Kidney (tissue), 14 donors: ENCODE results near the gene CDCA3. TPM values are rescaled to one million over a fixed set of nuclear protein-coding genes. Genes with fewer than 3 reads are reported as not detected.
A peak's percentile ranks its signal among the peaks of the same experiment; 100 is the strongest.

Experiments used
- DNase-seq, 5 donors: peaks; one replicate each; pipeline ENCODE4 v3.0.0-alpha.2; 2013 to 2020
- FAIRE-seq: peaks from 2 replicates; lab custom pipeline; 2012; peaks lifted over from hg19 to GRCh38; lab: Jason Lieb, UNC
- H3K27ac ChIP-seq, 2 donors: one replicate each; pipeline ENCODE4 v1.7.0; 2013; ENCODE audit warnings: low read depth in 2 of 2, low read length in 2 of 2, inconsistent platforms in 1 of 2
- H3K27me3 ChIP-seq: one replicate; pipeline ENCODE4 v1.7.1; 2013; ENCODE audit warnings: low read length, inconsistent platforms; ENCODE audit not compliant: control insufficient read depth, insufficient read depth
- H3K36me3 ChIP-seq, 3 donors: one replicate each; pipeline versions ENCODE4 v1.7.0 to v1.7.1; 2013; ENCODE audit warnings: low read length in 3 of 3, control low read depth in 1 of 3, inconsistent platforms in 1 of 3; ENCODE audit not compliant: insufficient read depth in 3 of 3, control insufficient read depth in 2 of 3
- H3K4me1 ChIP-seq, 3 donors: one replicate each; pipeline versions ENCODE4 v1.7.0 to v1.7.1; 2013; ENCODE audit warnings: low read length in 3 of 3, inconsistent platforms in 1 of 3, low read depth in 1 of 3; ENCODE audit not compliant: control insufficient read depth in 2 of 3, insufficient read depth in 2 of 3
- H3K4me3 ChIP-seq, 3 donors: one replicate each; pipeline versions ENCODE4 v1.7.0 to v1.8.1; 2013; ENCODE audit warnings: low read length in 3 of 3, control low read depth in 1 of 3, inconsistent platforms in 1 of 3
- H3K9ac ChIP-seq, 3 donors: one replicate each; pipeline versions ENCODE4 v1.7.0 to v1.7.1; 2013; ENCODE audit warnings: low read length in 3 of 3, control low read depth in 1 of 3, inconsistent platforms in 1 of 3
- H3K9me3 ChIP-seq, 3 donors: one replicate each; pipeline versions ENCODE4 v1.7.0 to v1.7.1; 2013; ENCODE audit warnings: low read length in 3 of 3, control low read depth in 1 of 3, inconsistent platforms in 1 of 3; ENCODE audit not compliant: control insufficient read depth in 2 of 3, insufficient read depth in 1 of 3
- intact Hi-C: fragments of 100-400 bp; cut with DNase I; formaldehyde crosslinking; loops from one replicate; pipeline ENCODE4 v1.11.1; 2022
- polyA plus RNA-seq: library from polyadenylated mRNA; stranded (reverse); fragments of 350-450 nt; fragmentation: Illumina TruSeq; extraction: RNeasy Lipid Tissue Mini Kit (QIAGEN cat#74804); gene quantifications from one replicate; pipeline ENCODE4 v1.2.3, GENCODE V29; 2014; ENCODE audit warnings: low read depth, low replicate concordance; ENCODE audit not compliant: insufficient read depth
- total RNA-seq: library from RNA; stranded (reverse); fragmentation: NEBNext Ultra II Directional; extraction: Animal tissue kit (Norgen Biotek cat#: 25700); gene quantifications from one replicate; pipeline ENCODE4 v1.2.1, GENCODE V29; 2021
- TF ChIP-seq, protein P1 (sequence below): IDR thresholded peaks from 3 replicates; pipeline ENCODE4 v1.5.1; 2012; ENCODE audit warnings: mild to moderate bottlenecking, moderate library complexity, borderline replicate concordance; ENCODE audit not compliant: insufficient read depth; ENCODE audit errors: extremely low read depth
- donor health status: control.
- donor health status: control.
- donor health status: control.
- donor health status: control.
- donor health status: control.
- donor health status: DM: yes; HTN: yes; CAD: no.
- donor health status: Normal renal cell carcinoma (clear cell type).

CDCA3 gene
- total and polyA plus RNA-seq, 2 donors from 2014 or later = 1.3 to 2.1 TPM

DNA sequence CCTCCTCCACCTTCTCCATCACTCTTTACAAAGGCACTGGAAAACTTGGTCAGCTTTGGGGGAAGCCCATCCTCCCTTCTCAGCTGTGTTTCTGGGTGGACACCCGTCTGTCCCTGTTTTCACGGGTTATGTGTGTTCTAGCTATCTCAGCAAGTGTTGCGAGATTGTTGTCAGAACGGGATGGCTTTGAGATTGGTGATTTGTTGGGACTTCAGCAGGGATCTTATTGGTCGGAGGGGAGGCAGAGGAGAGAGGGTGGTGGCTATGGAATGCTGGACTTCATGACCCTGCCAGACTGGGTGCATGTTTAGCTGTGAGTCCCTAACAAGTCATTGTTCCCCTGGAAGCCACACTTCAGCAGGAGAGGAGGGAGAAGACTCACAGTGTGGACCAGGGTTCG lies 3.0 kb upstream of the CDCA3 start:
- peak in 1 of 5 donors; percentile 7 for DNase-seq
- H3K36me3 ChIP-seq = peaks cover 9 to 32% (median 22%) of the 10 kb centered on the region in 3 donors
- intact Hi-C loops = no loop called here
- no peak overlapping the region for H3K4me3 ChIP-seq
- peaks cover 0 to 11% (median 6%) of the 10 kb centered on the region in 3 donors for H3K4me1 ChIP-seq
- no peak for FAIRE-seq
- H3K27me3 ChIP-seq = no peaks in the 10 kb centered on the region
- H3K9ac ChIP-seq = no peak overlapping the region
- H3K9me3 ChIP-seq = no peaks in the 10 kb centered on the region
- TF ChIP-seq, protein P1, sequence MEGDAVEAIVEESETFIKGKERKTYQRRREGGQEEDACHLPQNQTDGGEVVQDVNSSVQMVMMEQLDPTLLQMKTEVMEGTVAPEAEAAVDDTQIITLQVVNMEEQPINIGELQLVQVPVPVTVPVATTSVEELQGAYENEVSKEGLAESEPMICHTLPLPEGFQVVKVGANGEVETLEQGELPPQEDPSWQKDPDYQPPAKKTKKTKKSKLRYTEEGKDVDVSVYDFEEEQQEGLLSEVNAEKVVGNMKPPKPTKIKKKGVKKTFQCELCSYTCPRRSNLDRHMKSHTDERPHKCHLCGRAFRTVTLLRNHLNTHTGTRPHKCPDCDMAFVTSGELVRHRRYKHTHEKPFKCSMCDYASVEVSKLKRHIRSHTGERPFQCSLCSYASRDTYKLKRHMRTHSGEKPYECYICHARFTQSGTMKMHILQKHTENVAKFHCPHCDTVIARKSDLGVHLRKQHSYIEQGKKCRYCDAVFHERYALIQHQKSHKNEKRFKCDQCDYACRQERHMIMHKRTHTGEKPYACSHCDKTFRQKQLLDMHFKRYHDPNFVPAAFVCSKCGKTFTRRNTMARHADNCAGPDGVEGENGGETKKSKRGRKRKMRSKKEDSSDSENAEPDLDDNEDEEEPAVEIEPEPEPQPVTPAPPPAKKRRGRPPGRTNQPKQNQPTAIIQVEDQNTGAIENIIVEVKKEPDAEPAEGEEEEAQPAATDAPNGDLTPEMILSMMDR = no peak
- no peak overlapping the region for H3K27ac ChIP-seq

DNA sequence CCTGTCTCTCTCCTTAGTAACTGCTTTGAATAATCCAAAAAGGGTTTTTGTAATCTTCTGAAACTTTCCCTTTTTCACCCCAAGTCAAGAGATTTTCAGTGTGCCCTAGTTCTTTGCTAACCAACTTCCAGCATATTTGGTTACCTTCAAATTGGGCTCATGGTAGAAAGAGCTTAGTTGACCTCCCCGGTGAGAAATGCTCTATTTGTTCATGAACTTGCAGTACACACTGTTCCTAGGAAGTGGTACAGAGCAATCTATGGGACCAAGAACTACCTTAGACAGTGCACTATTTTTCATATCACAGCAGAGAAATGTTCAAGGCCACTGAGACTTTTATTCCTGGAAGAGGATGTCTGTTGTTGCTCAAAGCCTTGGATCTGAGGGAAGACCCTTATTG lies 2.5 kb upstream of the CDCA3 start:
- FAIRE-seq (no peak), DNase-seq (no peak)
- H3K4me3 ChIP-seq = no peak overlapping the region
- H3K27me3 ChIP-seq = no peaks in the 10 kb centered on the region
- no peak overlapping the region for H3K9ac ChIP-seq
- intact Hi-C loops = no loop called here
- peaks cover 0 to 11% (median 6%) of the 10 kb centered on the region in 3 donors for H3K4me1 ChIP-seq
- H3K27ac ChIP-seq = no peak overlapping the region
- no peaks in the 10 kb centered on the region for H3K9me3 ChIP-seq
- H3K36me3 ChIP-seq = peaks cover 9 to 28% (median 19%) of the 10 kb centered on the region in 3 donors
- TF ChIP-seq, protein P1 = no peak

DNA sequence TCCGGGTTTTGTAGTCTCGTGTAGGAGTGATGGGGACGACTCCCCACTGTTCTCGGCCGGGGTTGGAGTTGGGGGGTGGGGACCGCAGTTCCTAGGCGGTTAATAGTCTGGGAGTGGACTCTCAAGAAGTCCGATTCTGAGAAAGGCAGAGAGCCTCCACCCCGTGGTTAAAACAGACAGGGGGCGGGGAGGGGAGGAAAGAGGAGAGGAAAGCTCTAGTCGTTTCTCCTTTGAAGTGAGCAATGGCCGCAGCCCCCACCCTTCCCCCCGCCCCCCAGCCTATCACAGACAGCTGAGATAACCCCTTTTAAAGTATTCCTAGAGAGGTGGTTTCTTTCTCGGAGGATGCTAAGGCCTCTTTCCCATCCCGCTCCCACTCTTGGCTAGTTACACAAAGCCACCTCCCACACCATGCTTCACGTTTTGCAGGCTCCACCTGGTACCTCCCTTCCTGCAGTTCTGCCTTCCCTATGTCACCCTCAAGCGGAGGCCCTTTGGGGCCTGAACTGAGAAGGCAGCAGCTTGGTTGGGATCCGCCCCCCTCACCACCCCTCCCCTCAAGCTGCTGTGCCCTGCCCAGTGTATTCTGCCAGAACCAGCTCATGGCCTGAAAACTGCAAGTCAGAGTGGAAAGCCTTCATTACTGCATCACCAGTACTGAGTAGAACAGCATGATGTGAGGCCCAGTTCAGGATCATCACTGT lies 1.7 kb upstream of the CDCA3 start:
- DNase-seq = peak in 3 of 5 donors; percentile 66 to 84 (median 82)
- TF ChIP-seq, protein P1 = no peak

More for the DNA sequence above, 1.7 kb upstream of the CDCA3 start:
- Histone ChIP-seq H3K9ac (peak overlapping the region in 2 of 3 donors; percentile 36 to 46), H3K36me3 (peaks cover 6 to 20% (median 14%) of the 10 kb centered on the region in 3 donors), H3K9me3 (no peaks in the 10 kb centered on the region), H3K4me3 (peak overlapping the region; percentile 75 to 99 (median 92)), H3K27ac (no peak overlapping the region), H3K27me3 (no peaks in the 10 kb centered on the region), H3K4me1 (peaks cover 0 to 11% (median 6%) of the 10 kb centered on the region in 3 donors)
- intact Hi-C loops = no loop called here
- FAIRE-seq = no peak
